ENCODE data around the gene CDH11.

DNA sequence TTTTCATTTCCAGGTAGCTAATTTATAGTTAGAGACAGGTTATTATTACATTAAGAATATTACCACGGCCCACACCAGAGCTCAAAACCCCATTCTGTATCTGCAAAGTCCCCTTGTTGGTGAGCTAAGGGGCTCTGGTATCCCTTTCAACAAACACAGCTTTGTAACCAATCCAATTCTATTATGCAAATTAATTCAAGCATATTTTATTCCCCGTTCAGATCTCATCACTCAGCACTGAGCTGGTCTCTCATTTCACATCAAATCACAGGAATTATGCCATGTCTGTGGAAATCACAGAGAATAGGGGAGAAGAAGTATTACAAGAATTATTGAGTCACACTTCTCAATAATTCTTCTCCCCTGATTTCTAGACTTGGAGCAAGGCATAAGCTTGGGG is 111.7 kb downstream of the CDH11 start:
- TF ChIP-seq, protein P1, sequence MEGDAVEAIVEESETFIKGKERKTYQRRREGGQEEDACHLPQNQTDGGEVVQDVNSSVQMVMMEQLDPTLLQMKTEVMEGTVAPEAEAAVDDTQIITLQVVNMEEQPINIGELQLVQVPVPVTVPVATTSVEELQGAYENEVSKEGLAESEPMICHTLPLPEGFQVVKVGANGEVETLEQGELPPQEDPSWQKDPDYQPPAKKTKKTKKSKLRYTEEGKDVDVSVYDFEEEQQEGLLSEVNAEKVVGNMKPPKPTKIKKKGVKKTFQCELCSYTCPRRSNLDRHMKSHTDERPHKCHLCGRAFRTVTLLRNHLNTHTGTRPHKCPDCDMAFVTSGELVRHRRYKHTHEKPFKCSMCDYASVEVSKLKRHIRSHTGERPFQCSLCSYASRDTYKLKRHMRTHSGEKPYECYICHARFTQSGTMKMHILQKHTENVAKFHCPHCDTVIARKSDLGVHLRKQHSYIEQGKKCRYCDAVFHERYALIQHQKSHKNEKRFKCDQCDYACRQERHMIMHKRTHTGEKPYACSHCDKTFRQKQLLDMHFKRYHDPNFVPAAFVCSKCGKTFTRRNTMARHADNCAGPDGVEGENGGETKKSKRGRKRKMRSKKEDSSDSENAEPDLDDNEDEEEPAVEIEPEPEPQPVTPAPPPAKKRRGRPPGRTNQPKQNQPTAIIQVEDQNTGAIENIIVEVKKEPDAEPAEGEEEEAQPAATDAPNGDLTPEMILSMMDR (IDR thresholded peaks at IDR 0.05): no peak
- TF ChIP-seq EZH2 (IDR thresholded peaks at IDR 0.05; ENCODE audit: borderline replicate concordance, insufficient read depth, low read depth, low read length, poor library complexity, severe bottlenecking): no peak

All from B cell (primary cell).